BLaER1 (cell line): ENCODE measurements around the gene SLC9B2.

ENCODE experiments used
- H3K27ac ChIP-seq: shearing (Covaris generic); formaldehyde crosslinking; 2 replicates; pipeline ENCODE4 v1.8.1; 2022
- H3K27me3 ChIP-seq: shearing (Covaris generic); formaldehyde crosslinking; 2 replicates; pipeline ENCODE4 v1.8.1; 2022
- H3K36me3 ChIP-seq: shearing (Covaris generic); formaldehyde crosslinking; 2 replicates; pipeline ENCODE4 v1.8.1; 2022
- H3K4me1 ChIP-seq: shearing (Covaris generic); formaldehyde crosslinking; 2 replicates; pipeline ENCODE4 v1.8.1; 2022
- H3K4me2 ChIP-seq: shearing (Covaris generic); formaldehyde crosslinking; 2 replicates; pipeline ENCODE4 v1.8.1; 2022
- H3K4me3 ChIP-seq: shearing (Covaris generic); formaldehyde crosslinking; 2 replicates; pipeline ENCODE4 v1.8.1; 2022
- H3K9ac ChIP-seq: shearing (Covaris generic); formaldehyde crosslinking; 2 replicates; pipeline ENCODE4 v1.8.1; 2022
- H3K9me3 ChIP-seq: shearing (Covaris generic); formaldehyde crosslinking; 2 replicates; pipeline ENCODE4 v1.8.1; 2022
- H4K20me1 ChIP-seq: shearing (Covaris generic); formaldehyde crosslinking; 2 replicates; pipeline ENCODE4 v1.8.1; 2022
- Cebpa-rat ChIP-seq: shearing (Covaris generic); IDR thresholded peaks from 2 replicates; pipeline ENCODE4 v1.8.1; 2022

SLC9B2 gene, protein sequence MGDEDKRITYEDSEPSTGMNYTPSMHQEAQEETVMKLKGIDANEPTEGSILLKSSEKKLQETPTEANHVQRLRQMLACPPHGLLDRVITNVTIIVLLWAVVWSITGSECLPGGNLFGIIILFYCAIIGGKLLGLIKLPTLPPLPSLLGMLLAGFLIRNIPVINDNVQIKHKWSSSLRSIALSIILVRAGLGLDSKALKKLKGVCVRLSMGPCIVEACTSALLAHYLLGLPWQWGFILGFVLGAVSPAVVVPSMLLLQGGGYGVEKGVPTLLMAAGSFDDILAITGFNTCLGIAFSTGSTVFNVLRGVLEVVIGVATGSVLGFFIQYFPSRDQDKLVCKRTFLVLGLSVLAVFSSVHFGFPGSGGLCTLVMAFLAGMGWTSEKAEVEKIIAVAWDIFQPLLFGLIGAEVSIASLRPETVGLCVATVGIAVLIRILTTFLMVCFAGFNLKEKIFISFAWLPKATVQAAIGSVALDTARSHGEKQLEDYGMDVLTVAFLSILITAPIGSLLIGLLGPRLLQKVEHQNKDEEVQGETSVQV

DNA sequence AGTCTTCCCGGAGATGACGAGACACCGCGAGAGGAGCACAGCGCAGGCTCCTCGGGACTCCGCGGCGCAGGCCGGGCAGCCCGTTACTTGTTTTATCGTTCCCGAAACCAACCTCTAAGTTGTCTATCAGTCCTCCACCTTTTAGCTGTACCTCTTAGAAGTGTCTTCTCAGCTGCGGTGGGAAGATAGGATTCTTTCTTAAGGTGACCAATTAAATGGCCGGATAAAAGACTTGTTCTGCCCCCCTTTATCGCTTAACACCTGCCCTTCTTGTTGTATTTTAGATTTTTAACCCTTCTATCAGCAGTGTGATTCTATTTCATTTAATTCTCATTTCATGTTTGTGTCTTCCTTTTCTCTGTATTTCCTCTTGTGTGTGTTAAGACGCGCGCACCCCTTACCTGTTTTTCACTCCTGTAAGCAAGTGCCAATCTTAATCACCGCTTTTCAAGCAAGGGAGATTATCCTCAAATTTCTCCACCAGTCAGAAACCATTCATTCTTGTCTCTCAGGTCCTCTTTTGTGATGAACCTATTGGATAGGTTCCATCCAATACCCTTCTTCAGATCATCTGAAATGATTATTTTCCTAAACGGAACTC lies at the start of gene SLC9B2:
Gene SLC9B2, minus strand, starts transcription at position 15 of the 601 bp plus-strand sequence. CDS start 9,211 bp downstream, outside the sequence.
- Histone ChIP-seq H3K36me3 (peaks cover 34% of the 10 kb centered on the region), H3K4me1 (peaks cover 31% of the 10 kb centered on the region)

DNA sequence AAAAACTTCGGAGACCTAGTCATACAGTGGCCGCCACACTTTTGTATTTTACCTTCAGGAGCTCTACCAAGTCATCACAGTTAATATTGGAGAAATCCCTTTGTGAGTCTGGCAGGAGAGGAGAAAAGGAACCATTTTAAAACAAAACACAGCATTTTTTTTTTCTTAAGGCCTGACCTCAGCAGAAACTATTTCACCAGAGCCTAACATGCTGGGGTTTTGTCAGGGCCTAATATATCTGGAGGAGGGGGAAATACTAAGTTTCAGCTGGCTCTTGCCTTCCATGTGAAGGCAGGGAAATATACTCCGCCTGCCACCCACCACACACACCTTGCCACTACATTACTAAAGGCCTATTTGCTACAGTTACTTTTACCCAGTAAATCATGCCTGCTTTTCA lies 49.6 kb upstream of the SLC9B2 start:
- H3K27me3 ChIP-seq = no peaks in the 10 kb centered on the region
- no peak overlapping the region for H3K9ac ChIP-seq
- H3K27ac ChIP-seq = no peak overlapping the region
- H3K9me3 ChIP-seq = peaks cover 6% of the 10 kb centered on the region; the same call in 1 of the 2 replicates
- H4K20me1 ChIP-seq = no peaks in the 10 kb centered on the region
- H3K4me3 ChIP-seq = no peak overlapping the region
- no peak overlapping the region for H3K4me2 ChIP-seq
- no peaks in the 10 kb centered on the region for H3K4me1 ChIP-seq
- peaks cover 73% of the 10 kb centered on the region for H3K36me3 ChIP-seq
- TF ChIP-seq Cebpa-rat = no peak

More for the DNA sequence above, at the start of gene SLC9B2:
- Histone ChIP-seq H3K27me3 (no peaks in the 10 kb centered on the region), H3K4me3 (peak within 1 kb of the TSS; percentile 83), H3K9ac (peak within 1 kb of the TSS; percentile 97), H3K27ac (peak within 1 kb of the TSS; percentile 96), H3K9me3 (peaks cover 14% of the 10 kb centered on the region), H4K20me1 (peaks cover 14% of the 10 kb centered on the region), H3K4me2 (peak within 1 kb of the TSS; percentile 93)
- TF ChIP-seq Cebpa-rat = no peak

DNA sequence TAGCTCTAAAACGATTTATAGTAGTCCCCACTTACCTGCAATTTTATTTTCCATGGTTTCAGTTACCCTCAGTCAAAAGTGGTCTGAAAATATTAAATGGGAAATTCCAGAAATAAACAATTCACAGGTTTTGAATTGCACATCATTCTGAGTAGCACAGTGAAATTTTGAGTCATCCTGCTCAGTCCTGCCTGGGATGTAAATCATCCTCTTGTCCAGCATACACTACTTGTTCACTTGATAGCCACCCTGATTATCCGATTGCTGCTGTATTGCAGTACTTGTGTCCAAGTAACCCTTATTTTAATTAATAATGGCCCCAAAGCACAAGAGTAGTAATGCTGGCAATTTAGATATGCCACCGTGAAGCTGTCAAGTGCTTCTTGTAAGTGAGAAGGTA lies 46.6 kb upstream of the SLC9B2 start:
- no peak for TF ChIP-seq Cebpa-rat
- Histone ChIP-seq H3K36me3 (peaks cover 66% of the 10 kb centered on the region), H3K4me3 (no peak overlapping the region), H3K4me1 (no peaks in the 10 kb centered on the region), H3K9me3 (no peaks in the 10 kb centered on the region), H3K9ac (no peak overlapping the region), H3K4me2 (no peak overlapping the region), H3K27ac (no peak overlapping the region), H3K27me3 (no peaks in the 10 kb centered on the region), H4K20me1 (no peaks in the 10 kb centered on the region)

DNA sequence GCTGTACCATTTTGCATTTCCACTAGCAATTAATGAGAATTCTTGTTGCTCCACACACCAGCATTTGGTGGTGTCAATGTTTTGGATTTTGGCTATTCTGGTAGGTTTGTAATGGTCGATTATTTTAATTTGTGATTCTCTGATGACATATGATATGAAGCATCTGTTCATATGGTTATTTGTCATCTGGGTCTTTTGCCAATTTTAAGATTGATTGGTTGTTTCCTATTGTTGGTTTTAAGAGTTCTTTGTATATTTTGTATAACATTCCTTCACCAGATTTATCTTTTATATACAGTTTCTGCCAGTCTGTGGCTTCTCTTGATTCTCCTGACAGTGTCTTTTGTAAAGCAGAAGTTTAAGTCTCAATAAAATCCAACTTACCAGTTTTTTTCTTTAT lies 41.6 kb upstream of the SLC9B2 start:
- no peaks in the 10 kb centered on the region for H3K27me3 ChIP-seq
- no peak overlapping the region for H3K4me2 ChIP-seq
- H3K27ac ChIP-seq = no peak overlapping the region
- no peak for TF ChIP-seq Cebpa-rat
- H3K9me3 ChIP-seq = no peaks in the 10 kb centered on the region
- no peaks in the 10 kb centered on the region for H4K20me1 ChIP-seq
- no peaks in the 10 kb centered on the region for H3K4me1 ChIP-seq
- no peak overlapping the region for H3K9ac ChIP-seq
- H3K4me3 ChIP-seq = no peak overlapping the region
- H3K36me3 ChIP-seq = peaks cover 58% of the 10 kb centered on the region

DNA sequence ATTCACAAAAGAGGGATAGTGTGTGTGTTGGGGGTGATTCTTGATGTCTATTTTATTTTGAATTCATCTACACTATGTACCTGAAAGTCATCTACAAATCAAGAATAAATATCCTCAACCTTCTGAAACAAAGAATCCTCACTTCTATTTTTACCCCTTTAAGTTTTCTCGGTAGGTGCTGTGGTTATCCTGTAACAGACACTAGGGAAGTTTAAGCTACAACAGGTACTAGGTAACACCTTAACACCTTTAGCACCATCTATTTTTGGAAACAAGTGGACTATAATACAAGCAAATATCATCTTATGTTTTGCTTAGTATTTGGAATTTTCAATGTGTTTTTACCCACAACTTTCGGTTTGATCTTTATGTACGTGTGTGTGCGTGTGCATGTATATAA lies 35.0 kb upstream of the SLC9B2 start:
- H3K9ac ChIP-seq = no peak overlapping the region
- no peaks in the 10 kb centered on the region for H3K4me1 ChIP-seq
- H3K9me3 ChIP-seq = no peaks in the 10 kb centered on the region
- H3K27me3 ChIP-seq = no peaks in the 10 kb centered on the region
- no peak overlapping the region for H3K4me2 ChIP-seq
- TF ChIP-seq Cebpa-rat = no peak
- no peak overlapping the region for H3K27ac ChIP-seq
- H4K20me1 ChIP-seq = no peaks in the 10 kb centered on the region
- no peak overlapping the region for H3K4me3 ChIP-seq
- peaks cover 68% of the 10 kb centered on the region for H3K36me3 ChIP-seq

DNA sequence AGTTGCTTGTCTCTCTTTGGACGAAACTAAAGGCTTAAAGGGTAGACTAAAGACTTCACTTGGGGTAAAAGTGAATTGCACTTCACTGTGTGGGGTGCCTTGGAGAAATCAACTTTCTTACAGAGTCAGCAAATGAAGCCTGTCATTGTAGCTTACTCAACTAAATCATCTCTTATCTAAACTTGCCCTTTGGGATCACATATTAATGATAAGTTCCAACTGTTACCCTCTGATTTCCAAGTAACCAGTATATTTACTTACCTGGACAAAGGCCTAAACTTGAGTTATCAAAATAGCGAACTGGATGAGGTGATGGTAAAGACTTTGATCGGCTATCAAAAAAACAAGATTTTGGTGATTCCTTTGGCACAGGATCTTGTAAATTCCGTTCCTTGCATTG lies 32.0 kb upstream of the SLC9B2 start:
- Histone ChIP-seq H3K27me3 (no peaks in the 10 kb centered on the region), H3K4me2 (no peak overlapping the region), H3K9ac (no peak overlapping the region), H3K36me3 (peaks cover 54% of the 10 kb centered on the region), H4K20me1 (no peaks in the 10 kb centered on the region), H3K27ac (no peak overlapping the region), H3K4me3 (no peak overlapping the region), H3K9me3 (no peaks in the 10 kb centered on the region), H3K4me1 (no peaks in the 10 kb centered on the region)
- no peak for TF ChIP-seq Cebpa-rat

DNA sequence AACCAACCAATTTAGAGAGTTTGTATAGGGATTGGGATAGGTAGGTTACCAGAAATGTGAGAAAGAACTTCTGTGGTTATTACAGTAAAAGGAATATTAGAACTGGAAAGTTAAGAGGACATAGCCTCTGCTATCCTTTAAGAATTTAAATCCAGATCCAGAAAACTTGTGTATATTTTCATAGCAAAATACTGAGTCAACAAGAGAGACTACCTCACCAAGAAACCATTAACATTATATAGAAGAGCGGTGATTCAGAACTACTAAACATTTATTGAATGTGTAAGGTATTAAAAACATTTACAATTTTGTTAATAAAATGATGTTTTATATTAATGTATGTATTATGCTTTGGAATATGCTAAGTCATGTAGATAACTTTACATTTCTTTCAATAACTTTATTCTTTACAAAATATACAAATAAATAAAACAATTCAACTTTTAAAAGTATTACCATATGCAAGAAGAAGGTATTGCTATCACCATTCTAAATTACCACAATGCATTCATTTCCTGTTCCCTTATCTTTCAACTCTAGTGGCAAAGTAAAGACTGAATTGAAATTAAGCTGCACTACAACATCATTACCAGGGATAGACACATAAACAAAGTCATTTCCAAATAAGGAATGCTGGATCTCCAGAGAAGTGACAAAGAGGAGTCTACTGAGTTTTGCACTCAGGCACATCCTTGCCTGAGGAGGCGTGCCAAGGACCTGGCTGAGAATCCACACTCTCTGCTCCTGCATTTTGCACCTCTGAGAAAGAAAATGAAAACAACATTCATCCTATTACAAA lies 29.2 kb upstream of the SLC9B2 start:
- Histone ChIP-seq H3K27me3 (no peaks in the 10 kb centered on the region), H3K4me2 (no peak overlapping the region), H3K36me3 (peaks cover 43% of the 10 kb centered on the region), H3K4me3 (no peak overlapping the region), H3K4me1 (no peaks in the 10 kb centered on the region), H3K27ac (no peak overlapping the region), H3K9me3 (no peaks in the 10 kb centered on the region), H3K9ac (no peak overlapping the region), H4K20me1 (no peaks in the 10 kb centered on the region)
- no peak for TF ChIP-seq Cebpa-rat

DNA sequence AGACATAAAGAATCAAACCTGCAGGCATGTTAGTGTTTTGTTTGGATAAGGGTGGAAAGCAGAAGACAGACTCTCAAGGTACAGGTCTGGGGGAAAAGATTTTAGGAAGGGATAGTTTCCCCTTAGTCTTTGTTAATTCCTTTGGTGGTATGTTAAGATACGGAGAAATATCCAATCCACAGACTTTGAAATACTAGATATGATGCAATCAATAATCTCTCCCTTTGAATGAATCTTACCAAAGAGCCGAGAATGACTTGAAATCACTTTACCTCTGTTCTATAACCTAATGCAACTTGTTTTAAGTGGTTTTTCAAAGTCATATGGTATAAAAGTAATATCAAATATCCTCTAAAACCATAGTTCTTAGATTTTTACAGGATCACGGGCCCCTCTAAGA lies 28.3 kb upstream of the SLC9B2 start:
- H3K27ac ChIP-seq = no peak overlapping the region
- no peaks in the 10 kb centered on the region for H3K9me3 ChIP-seq
- H3K9ac ChIP-seq = no peak overlapping the region
- TF ChIP-seq Cebpa-rat = peak; percentile 34; the same call in 1 of the 2 replicates
- H3K4me3 ChIP-seq = no peak overlapping the region
- H3K27me3 ChIP-seq = no peaks in the 10 kb centered on the region
- no peaks in the 10 kb centered on the region for H4K20me1 ChIP-seq
- peaks cover 34% of the 10 kb centered on the region for H3K36me3 ChIP-seq
- no peaks in the 10 kb centered on the region for H3K4me1 ChIP-seq
- no peak overlapping the region for H3K4me2 ChIP-seq

DNA sequence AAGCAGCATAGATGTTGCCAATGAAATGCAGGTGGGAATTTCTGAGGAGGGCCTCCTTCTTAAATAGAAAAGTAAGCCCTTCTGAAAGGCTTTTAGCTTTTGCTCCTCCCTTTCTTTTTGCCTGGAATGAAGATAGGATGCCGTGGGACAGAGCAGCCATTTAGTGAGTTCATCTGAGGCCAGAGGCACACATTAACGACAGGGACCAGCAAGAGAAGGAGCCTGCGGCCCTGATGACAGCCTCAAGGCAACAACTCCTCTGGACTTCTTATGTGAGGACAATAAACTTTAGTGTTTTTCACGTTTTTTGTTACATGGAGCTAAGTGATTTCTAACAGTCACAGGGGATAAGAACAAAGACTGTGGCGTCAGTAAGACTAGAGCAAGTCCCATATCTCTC lies 24.1 kb upstream of the SLC9B2 start:
- H3K4me2 ChIP-seq = no peak overlapping the region
- no peak overlapping the region for H3K9ac ChIP-seq
- peaks cover 16% of the 10 kb centered on the region for H3K4me1 ChIP-seq
- no peaks in the 10 kb centered on the region for H3K27me3 ChIP-seq
- no peaks in the 10 kb centered on the region for H4K20me1 ChIP-seq
- no peaks in the 10 kb centered on the region; the same call in 1 of the 2 replicates for H3K36me3 ChIP-seq
- no peak for TF ChIP-seq Cebpa-rat
- no peak overlapping the region for H3K27ac ChIP-seq
- no peak overlapping the region for H3K4me3 ChIP-seq
- H3K9me3 ChIP-seq = no peaks in the 10 kb centered on the region
